Activated naive CD8-positive, alpha-beta T cell treated with anti-CD3 and anti-CD28 coated beads, Interleukin-2, amount 10 ng/mL, durations not matched to agents 7 days and 5 days (primary cell): ENCODE measurements around the gene TFDP1. TPM values are rescaled to one million over a fixed set of nuclear protein-coding genes. Genes with fewer than 3 reads are reported as not detected.

Source experiments
- ATAC-seq: fragments of 150-1000 bp; cut with Tn5 transposase; one replicate; pipeline ENCODE4 v1.10.0; 2021; ENCODE audit warnings: low read depth, moderate library complexity
- POLR2A ChIA-PET: fragments of 350-600 bp; sonication (Branson Sonifier 250); formaldehyde crosslinking; loops from one replicate; lab custom pipeline; 2021; ENCODE audit warnings: antibody characterized with exemption; lab: Charles Lee
- DNase-seq: peaks from one replicate; pipeline ENCODE4 v3.0.0; 2021
- H3K27ac Mint-ChIP-seq: one replicate; pipeline ENCODE4 v1.8.0; 2022; ENCODE audit warnings: mild to moderate bottlenecking, mixed read lengths
- H3K27me3 Mint-ChIP-seq: one replicate; pipeline ENCODE4 v1.8.0; 2022; ENCODE audit warnings: mild to moderate bottlenecking, moderate library complexity, mixed read lengths
- H3K36me3 Mint-ChIP-seq: one replicate; pipeline ENCODE4 v1.8.0; 2021; ENCODE audit warnings: mild to moderate bottlenecking, mixed read lengths
- H3K4me1 Mint-ChIP-seq: one replicate; pipeline ENCODE4 v1.8.0; 2021; ENCODE audit warnings: mixed read lengths
- H3K4me3 Mint-ChIP-seq: one replicate; pipeline ENCODE4 v1.8.0; 2022; ENCODE audit warnings: mild to moderate bottlenecking, moderate library complexity, mixed read lengths
- H3K9me3 Mint-ChIP-seq: one replicate; pipeline ENCODE4 v1.8.0; 2021; ENCODE audit warnings: mixed read lengths
- total RNA-seq, 2 experiments: library from RNA; stranded (reverse); gene quantifications; one replicate each; pipeline ENCODE4 v1.2.3, GENCODE V29; 2021

TFDP1 gene
- total RNA-seq, 2 experiments from 2014 or later: 103 to 117 TPM

- Mint-ChIP-seq H3K9me3 (peaks cover 1% of the 10 kb centered on the region), H3K4me1 (peaks cover 21% of the 10 kb centered on the region), H3K27ac (no peak overlapping the region), H3K27me3 (no peaks in the 10 kb centered on the region), H3K4me3 (no peak overlapping the region), H3K36me3 (peaks cover 32% of the 10 kb centered on the region)
- no peak for DNase-seq
- ATAC-seq: no peak
- POLR2A ChIA-PET: no interaction called here
Measured at GRCh38 chr13:113601166-113602070, 16.9 kb downstream of the TFDP1 start.

GRCh38 chr13:113602291-113602988 lies 17.9 kb downstream of the TFDP1 start:
- Mint-ChIP-seq H3K36me3 (peaks cover 31% of the 10 kb centered on the region), H3K9me3 (peaks cover 1% of the 10 kb centered on the region), H3K4me3 (no peak overlapping the region), H3K27ac (no peak overlapping the region), H3K27me3 (no peaks in the 10 kb centered on the region), H3K4me1 (peaks cover 25% of the 10 kb centered on the region)
- DNase-seq (no peak), ATAC-seq (no peak)
- POLR2A ChIA-PET: interaction anchor here (1.2 kb wide), 1 partner anchor 14 kb away, joined by 3 read pairs; no protein-coding TSS in a partner anchor

GRCh38 chr13:113603116-113603710 lies 18.7 kb downstream of the TFDP1 start:
- Mint-ChIP-seq H3K4me1 (peaks cover 25% of the 10 kb centered on the region), H3K9me3 (peaks cover 1% of the 10 kb centered on the region), H3K27me3 (no peaks in the 10 kb centered on the region), H3K36me3 (peaks cover 24% of the 10 kb centered on the region), H3K27ac (no peak overlapping the region), H3K4me3 (no peak overlapping the region)
- DNase-seq (no peak), ATAC-seq (no peak)
- POLR2A ChIA-PET: interaction anchor here (1.2 kb wide), 1 partner anchor 15 kb away, joined by 3 read pairs; no protein-coding TSS in a partner anchor

- H3K27me3 Mint-ChIP-seq: no peaks in the 10 kb centered on the region
- no peak for DNase-seq
- H3K27ac Mint-ChIP-seq: no peak overlapping the region
- H3K9me3 Mint-ChIP-seq: peaks cover 1% of the 10 kb centered on the region
- peak; percentile 45 for ATAC-seq
- H3K36me3 Mint-ChIP-seq: peaks cover 18% of the 10 kb centered on the region
- H3K4me3 Mint-ChIP-seq: no peak overlapping the region
- H3K4me1 Mint-ChIP-seq: peaks cover 26% of the 10 kb centered on the region
- POLR2A ChIA-PET: no interaction called here
Measured at GRCh38 chr13:113604186-113604585, 19.6 kb downstream of the TFDP1 start.

GRCh38 chr13:113605461-113605860 lies 20.9 kb downstream of the TFDP1 start:
- H3K27me3 Mint-ChIP-seq: no peaks in the 10 kb centered on the region
- H3K4me1 Mint-ChIP-seq: peaks cover 28% of the 10 kb centered on the region
- no peak overlapping the region for H3K4me3 Mint-ChIP-seq
- peaks cover 9% of the 10 kb centered on the region for H3K36me3 Mint-ChIP-seq
- POLR2A ChIA-PET: no interaction called here
- no peaks in the 10 kb centered on the region for H3K9me3 Mint-ChIP-seq
- H3K27ac Mint-ChIP-seq: peak overlapping the region; percentile 24
- no peak for ATAC-seq
- no peak for DNase-seq

GRCh38 chr13:113605866-113606438 lies 21.4 kb downstream of the TFDP1 start:
- no peak for ATAC-seq
- no peaks in the 10 kb centered on the region for H3K9me3 Mint-ChIP-seq
- no peak overlapping the region for H3K4me3 Mint-ChIP-seq
- no peaks in the 10 kb centered on the region for H3K27me3 Mint-ChIP-seq
- no peak overlapping the region for H3K27ac Mint-ChIP-seq
- peaks cover 28% of the 10 kb centered on the region for H3K4me1 Mint-ChIP-seq
- POLR2A ChIA-PET: no interaction called here
- H3K36me3 Mint-ChIP-seq: peaks cover 9% of the 10 kb centered on the region
- no peak for DNase-seq

- Mint-ChIP-seq H3K36me3 (peaks cover 17% of the 10 kb centered on the region), H3K9me3 (no peaks in the 10 kb centered on the region), H3K4me1 (peaks cover 31% of the 10 kb centered on the region), H3K4me3 (no peak overlapping the region), H3K27ac (peak overlapping the region; percentile 56), H3K27me3 (no peaks in the 10 kb centered on the region)
- POLR2A ChIA-PET: no interaction called here
- ATAC-seq (no peak), DNase-seq (no peak)
Measured at GRCh38 chr13:113607056-113607888, 22.7 kb downstream of the TFDP1 start.

GRCh38 chr13:113607889-113608635 lies 23.5 kb downstream of the TFDP1 start:
- peaks cover 28% of the 10 kb centered on the region for H3K4me1 Mint-ChIP-seq
- H3K27ac Mint-ChIP-seq: no peak overlapping the region
- H3K4me3 Mint-ChIP-seq: no peak overlapping the region
- POLR2A ChIA-PET: no interaction called here
- no peaks in the 10 kb centered on the region for H3K27me3 Mint-ChIP-seq
- DNase-seq (no peak), ATAC-seq (no peak)
- H3K9me3 Mint-ChIP-seq: no peaks in the 10 kb centered on the region
- H3K36me3 Mint-ChIP-seq: peaks cover 18% of the 10 kb centered on the region

- DNase-seq (no peak), ATAC-seq (no peak)
- Mint-ChIP-seq H3K27ac (no peak overlapping the region), H3K4me1 (peaks cover 25% of the 10 kb centered on the region), H3K9me3 (no peaks in the 10 kb centered on the region), H3K27me3 (no peaks in the 10 kb centered on the region), H3K4me3 (no peak overlapping the region), H3K36me3 (peaks cover 18% of the 10 kb centered on the region)
- POLR2A ChIA-PET: no interaction called here
Measured at GRCh38 chr13:113608967-113609533, 24.5 kb downstream of the TFDP1 start.

- DNase-seq (no peak), ATAC-seq (no peak)
- Mint-ChIP-seq H3K9me3 (no peaks in the 10 kb centered on the region), H3K27ac (no peak overlapping the region), H3K4me3 (no peak overlapping the region), H3K36me3 (peaks cover 18% of the 10 kb centered on the region), H3K4me1 (peaks cover 21% of the 10 kb centered on the region), H3K27me3 (no peaks in the 10 kb centered on the region)
- POLR2A ChIA-PET: no interaction called here
Measured at GRCh38 chr13:113609616-113610015, 25.1 kb downstream of the TFDP1 start.

- DNase-seq: no peak
- Mint-ChIP-seq H3K4me3 (no peak overlapping the region), H3K36me3 (peaks cover 17% of the 10 kb centered on the region), H3K4me1 (peaks cover 15% of the 10 kb centered on the region), H3K9me3 (no peaks in the 10 kb centered on the region), H3K27ac (no peak overlapping the region), H3K27me3 (no peaks in the 10 kb centered on the region)
- ATAC-seq: no peak
- POLR2A ChIA-PET: no interaction called here
Measured at GRCh38 chr13:113610266-113610665, 25.7 kb downstream of the TFDP1 start.

GRCh38 chr13:113611996-113612395 lies 27.4 kb downstream of the TFDP1 start:
- H3K27me3 Mint-ChIP-seq: no peaks in the 10 kb centered on the region
- peaks cover 6% of the 10 kb centered on the region for H3K4me1 Mint-ChIP-seq
- H3K9me3 Mint-ChIP-seq: no peaks in the 10 kb centered on the region
- H3K27ac Mint-ChIP-seq: no peak overlapping the region
- H3K4me3 Mint-ChIP-seq: no peak overlapping the region
- DNase-seq: no peak
- H3K36me3 Mint-ChIP-seq: peaks cover 13% of the 10 kb centered on the region
- POLR2A ChIA-PET: no interaction called here
- no peak for ATAC-seq
